ENCODE results near the gene ADCY1. TPM values are rescaled to one million over a fixed set of nuclear protein-coding genes. Genes with fewer than 3 reads are reported as not detected.

ADCY1 gene
- polyA plus RNA-seq, 1 experiment: 0.15 TPM

GRCh38 chr7:45703911-45704682 lies 129.9 kb downstream of the ADCY1 start:
- peaks cover 35% of the 10 kb centered on the region for H3K27me3 ChIP-seq (ENCODE audit: control insufficient read depth, insufficient read depth, low read length)
- ChIA-PET POLR2A (no interaction called here), CTCF (interaction anchor here (0.6 kb wide), 1 partner anchor 8 kb away, joined by 4 read pairs; no protein-coding TSS in a partner anchor)
- no peak overlapping the region for H3K27ac ChIP-seq (ENCODE audit: low read depth, low read length)
- H3K9me3 ChIP-seq (ENCODE audit: control insufficient read depth, insufficient read depth, low read length): no peaks in the 10 kb centered on the region
- no peak overlapping the region for H3K4me3 ChIP-seq (ENCODE audit: low read depth, low read length)
- DNase-seq (ENCODE audit: low read depth, low spot score): no peak
- no peak for TF ChIP-seq CTCF (IDR thresholded peaks at IDR 0.05; ENCODE audit: low read depth, low read length)

- ChIA-PET CTCF (interaction anchor here (0.6 kb wide), 1 partner anchor 9 kb away, joined by 4 read pairs; no protein-coding TSS in a partner anchor), POLR2A (no interaction called here)
- H3K9me3 ChIP-seq (ENCODE audit: control insufficient read depth, insufficient read depth, low read length): no peaks in the 10 kb centered on the region
- peaks cover 35% of the 10 kb centered on the region for H3K27me3 ChIP-seq (ENCODE audit: control insufficient read depth, insufficient read depth, low read length)
- H3K27ac ChIP-seq (ENCODE audit: low read depth, low read length): no peak overlapping the region
- no peak for TF ChIP-seq CTCF (IDR thresholded peaks at IDR 0.05; ENCODE audit: low read depth, low read length)
- no peak overlapping the region for H3K4me3 ChIP-seq (ENCODE audit: low read depth, low read length)
- no peak for DNase-seq (ENCODE audit: low read depth, low spot score)
These were observed 130.5 kb downstream of the ADCY1 start for GRCh38 chr7:45704683-45705016.

GRCh38 chr7:45708046-45708950 lies 134.1 kb downstream of the ADCY1 start:
- ChIA-PET CTCF (no interaction called here), POLR2A (no interaction called here)
- no peaks in the 10 kb centered on the region for H3K9me3 ChIP-seq (ENCODE audit: control insufficient read depth, insufficient read depth, low read length)
- no peak for TF ChIP-seq CTCF (IDR thresholded peaks at IDR 0.05; ENCODE audit: low read depth, low read length)
- no peak overlapping the region for H3K27ac ChIP-seq (ENCODE audit: low read depth, low read length)
- no peak overlapping the region for H3K4me3 ChIP-seq (ENCODE audit: low read depth, low read length)
- peaks cover 25% of the 10 kb centered on the region for H3K27me3 ChIP-seq (ENCODE audit: control insufficient read depth, insufficient read depth, low read length)
- no peak for DNase-seq (ENCODE audit: low read depth, low spot score)

GRCh38 chr7:45709168-45710042 lies 135.2 kb downstream of the ADCY1 start:
- DNase-seq (ENCODE audit: low read depth, low spot score): no peak
- no peaks in the 10 kb centered on the region; the same call in 1 of the 2 replicates for H3K9me3 ChIP-seq (ENCODE audit: control insufficient read depth, insufficient read depth, low read length)
- H3K27ac ChIP-seq (ENCODE audit: low read depth, low read length): no peak overlapping the region
- ChIA-PET POLR2A (interaction anchor here (0.6 kb wide), 1 partner anchor 1214 kb away, joined by 6 read pairs; no protein-coding TSS in a partner anchor), CTCF (no interaction called here)
- peaks cover 23% of the 10 kb centered on the region for H3K27me3 ChIP-seq (ENCODE audit: control insufficient read depth, insufficient read depth, low read length)
- H3K4me3 ChIP-seq (ENCODE audit: low read depth, low read length): no peak overlapping the region
- no peak for TF ChIP-seq CTCF (IDR thresholded peaks at IDR 0.05; ENCODE audit: low read depth, low read length)

All from AG04450 (cell line).